ENCODE data around the gene IMPACT.

DNA sequence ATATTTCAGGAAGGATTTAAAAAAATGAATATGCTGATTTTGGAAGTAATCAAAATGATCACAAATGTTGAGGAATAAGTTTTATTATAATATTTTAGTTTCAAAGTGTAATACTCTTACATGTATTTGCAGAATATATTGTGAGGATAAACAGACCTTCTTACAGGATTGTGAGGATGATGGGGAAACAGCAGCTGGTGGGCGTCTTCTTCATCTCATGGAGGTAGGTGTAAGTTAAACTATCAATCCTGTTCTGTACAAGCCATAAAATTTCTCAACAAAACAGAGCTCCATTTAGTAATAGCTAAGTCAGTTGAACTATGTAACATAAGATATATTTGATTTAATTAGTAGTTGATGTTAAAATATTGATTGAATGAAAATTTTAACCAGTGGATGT lies 21.5 kb downstream of the IMPACT start:
- TF ChIP-seq, protein P1, sequence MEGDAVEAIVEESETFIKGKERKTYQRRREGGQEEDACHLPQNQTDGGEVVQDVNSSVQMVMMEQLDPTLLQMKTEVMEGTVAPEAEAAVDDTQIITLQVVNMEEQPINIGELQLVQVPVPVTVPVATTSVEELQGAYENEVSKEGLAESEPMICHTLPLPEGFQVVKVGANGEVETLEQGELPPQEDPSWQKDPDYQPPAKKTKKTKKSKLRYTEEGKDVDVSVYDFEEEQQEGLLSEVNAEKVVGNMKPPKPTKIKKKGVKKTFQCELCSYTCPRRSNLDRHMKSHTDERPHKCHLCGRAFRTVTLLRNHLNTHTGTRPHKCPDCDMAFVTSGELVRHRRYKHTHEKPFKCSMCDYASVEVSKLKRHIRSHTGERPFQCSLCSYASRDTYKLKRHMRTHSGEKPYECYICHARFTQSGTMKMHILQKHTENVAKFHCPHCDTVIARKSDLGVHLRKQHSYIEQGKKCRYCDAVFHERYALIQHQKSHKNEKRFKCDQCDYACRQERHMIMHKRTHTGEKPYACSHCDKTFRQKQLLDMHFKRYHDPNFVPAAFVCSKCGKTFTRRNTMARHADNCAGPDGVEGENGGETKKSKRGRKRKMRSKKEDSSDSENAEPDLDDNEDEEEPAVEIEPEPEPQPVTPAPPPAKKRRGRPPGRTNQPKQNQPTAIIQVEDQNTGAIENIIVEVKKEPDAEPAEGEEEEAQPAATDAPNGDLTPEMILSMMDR (IDR thresholded peaks at IDR 0.05) = no peak
- TF ChIP-seq POLR2A (IDR thresholded peaks at IDR 0.05) = no peak
- TF ChIP-seq POLR2AphosphoS5 (IDR thresholded peaks at IDR 0.05) = no peak

Measured in breast epithelium (tissue), 3 donors.